HG03439 (cell line): ENCODE measurements around the gene TMEM98.
"Not testable (repeated sequence)": the region's sequence is repeated elsewhere in the genome, so short reads cannot be mapped to it uniquely, and the experiment has no call there.

Experiments used
- ATAC-seq: cut with Tn5 transposase; IDR thresholded peaks from one replicate; pipeline ENCODE4 v1.9.1; 2021; ENCODE audit warnings: mild to moderate bottlenecking, moderate library complexity; ENCODE audit not compliant: unreplicated experiment

The TMEM98 gene

DNA sequence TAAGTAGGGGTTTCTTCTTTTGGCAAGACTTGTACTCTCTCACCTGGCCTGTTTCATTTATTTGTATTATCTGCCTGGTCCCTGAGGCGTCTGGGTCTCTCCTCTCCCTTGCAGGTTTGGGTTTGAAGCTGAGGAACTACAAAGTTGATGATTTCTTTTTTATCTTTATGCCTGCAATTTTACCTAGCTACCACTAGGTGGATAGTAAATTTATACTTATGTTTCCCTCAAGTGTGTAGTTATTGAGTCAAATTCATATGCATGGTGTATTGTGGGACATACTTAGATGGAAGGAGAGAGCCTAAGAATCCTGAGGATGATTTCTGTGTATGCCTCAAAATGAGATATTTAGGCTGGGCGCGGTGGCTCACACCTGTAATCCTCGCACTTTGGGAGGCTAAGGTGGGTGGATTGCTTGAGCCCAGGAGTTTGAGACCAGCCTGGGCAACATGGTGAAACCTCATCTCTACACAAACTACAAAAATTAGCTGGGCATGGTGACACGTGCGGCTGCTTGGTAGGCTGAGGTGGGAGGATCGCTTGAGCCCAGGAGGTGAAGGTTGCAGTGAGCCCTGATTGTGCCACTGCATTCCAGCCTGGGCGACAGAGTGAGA lies 13.6 kb downstream of the TMEM98 start:
- ATAC-seq, result no peak

DNA sequence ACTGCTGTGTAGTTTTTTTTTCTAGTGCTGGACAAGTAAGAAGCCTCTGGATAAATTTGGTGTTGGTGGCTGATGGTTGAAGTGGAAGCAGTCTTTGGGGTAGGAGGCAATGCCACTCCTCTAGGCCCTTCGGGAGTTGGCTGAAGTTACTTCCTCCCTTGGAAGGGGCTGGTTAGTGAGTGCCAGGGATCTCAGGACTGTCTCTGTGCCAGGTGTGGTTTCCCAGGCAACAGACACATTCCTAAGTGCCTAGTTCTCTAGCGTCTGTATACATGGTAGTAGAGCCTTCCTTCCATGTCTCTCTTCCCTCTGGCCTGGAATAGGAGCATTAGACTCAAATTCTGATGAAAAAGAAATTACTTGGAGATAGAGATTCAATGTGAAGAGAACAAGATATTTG lies 15.3 kb downstream of the TMEM98 start:
- ATAC-seq, result no peak

DNA sequence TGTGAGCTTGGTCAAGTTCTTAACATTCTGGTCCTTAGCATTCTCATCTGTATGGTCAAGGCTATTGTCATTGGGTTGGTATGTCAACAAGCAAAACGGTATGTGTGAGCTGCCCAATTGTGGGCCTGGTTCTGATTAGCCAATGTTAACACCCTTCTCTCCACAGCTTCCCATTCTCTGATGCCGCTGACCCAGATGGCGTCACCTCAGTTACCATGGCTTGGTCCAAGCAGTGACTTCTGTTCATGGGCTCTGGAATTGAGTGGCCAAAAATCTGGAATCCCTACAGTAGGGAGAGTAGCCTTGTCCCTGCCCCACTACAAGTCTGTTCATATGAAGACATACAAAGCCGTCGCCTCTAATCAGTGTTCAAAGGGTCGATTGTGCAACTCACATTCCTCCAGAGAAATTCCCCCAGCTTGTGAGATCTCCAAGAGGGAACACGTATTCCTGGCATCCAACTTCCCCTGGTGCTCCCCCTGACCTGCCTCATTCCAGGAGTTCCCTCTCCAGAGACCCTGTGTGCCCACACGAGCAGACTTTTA lies 15.8 kb downstream of the TMEM98 start:
- no peak for ATAC-seq

DNA sequence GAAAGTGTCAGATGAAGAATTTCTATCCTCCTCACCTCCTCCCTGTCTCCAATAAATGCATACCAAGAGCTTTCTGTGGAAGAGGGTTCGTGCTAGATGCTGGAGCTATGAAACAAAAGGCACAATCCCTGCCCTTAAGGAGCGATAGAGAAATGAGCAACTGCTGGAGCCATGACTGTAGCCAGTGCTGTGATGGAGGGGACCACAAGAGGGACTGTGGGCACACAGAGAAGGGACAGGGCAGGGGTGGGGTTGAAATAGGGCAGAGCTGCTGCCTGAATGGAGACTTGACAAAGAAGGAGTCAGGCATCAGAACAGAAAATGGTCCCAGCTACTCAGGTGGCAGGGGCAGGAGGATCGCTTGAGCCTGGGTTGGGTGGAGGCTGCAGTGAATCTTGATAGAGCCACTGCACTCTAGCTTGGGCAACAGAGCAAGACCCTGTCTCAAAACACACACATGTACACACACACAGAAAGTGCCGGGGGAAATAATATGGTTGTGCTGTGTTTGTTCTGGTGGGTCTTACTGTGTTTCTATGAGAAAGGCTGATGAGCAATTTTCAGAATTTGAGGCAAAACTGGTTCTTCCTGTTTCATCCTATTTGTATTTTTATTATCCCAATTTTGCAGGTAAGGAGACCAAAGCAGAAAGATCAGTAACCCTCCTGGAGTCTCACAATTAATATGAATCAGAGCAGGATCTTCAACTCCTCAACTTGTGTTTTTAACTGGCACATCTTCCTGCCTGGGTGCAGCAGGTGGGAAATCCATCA lies 16.5 kb downstream of the TMEM98 start:
- no peak for ATAC-seq

DNA sequence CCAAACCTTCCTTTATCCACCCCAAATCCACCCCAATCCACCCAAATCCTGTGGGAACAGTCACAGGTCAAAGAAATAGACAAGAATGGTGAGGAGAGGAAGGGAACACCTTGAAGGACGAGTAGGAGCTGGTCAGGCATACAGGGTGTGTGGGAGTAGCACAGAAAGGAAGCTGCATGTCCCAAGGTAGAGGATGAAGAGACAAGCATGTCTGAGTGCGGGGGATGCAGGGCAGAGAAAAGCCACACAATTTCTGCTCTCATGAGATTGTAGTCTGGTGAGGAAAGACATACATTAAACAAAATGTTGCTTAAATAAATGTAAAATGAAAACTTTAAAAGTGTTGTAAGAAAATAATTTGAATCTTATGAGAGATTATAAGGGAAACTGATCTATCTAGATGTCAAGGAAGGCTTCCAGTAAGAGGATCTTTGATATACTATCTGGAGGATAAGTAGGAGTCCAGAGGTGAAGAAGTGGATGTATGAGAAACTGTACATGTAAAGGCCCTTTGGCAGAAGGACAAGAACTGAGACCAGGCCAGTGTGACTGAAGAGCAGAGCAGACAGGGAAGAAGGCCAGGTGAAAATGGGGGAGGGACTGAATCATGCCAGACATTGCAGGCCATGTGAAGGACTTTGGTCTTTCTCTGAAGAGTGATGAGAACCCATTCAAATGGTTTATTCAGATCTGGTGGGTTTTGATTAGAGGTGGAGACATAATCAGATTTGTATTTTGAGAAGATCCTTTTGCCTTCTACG lies 18.6 kb downstream of the TMEM98 start:
- ATAC-seq, result no peak

DNA sequence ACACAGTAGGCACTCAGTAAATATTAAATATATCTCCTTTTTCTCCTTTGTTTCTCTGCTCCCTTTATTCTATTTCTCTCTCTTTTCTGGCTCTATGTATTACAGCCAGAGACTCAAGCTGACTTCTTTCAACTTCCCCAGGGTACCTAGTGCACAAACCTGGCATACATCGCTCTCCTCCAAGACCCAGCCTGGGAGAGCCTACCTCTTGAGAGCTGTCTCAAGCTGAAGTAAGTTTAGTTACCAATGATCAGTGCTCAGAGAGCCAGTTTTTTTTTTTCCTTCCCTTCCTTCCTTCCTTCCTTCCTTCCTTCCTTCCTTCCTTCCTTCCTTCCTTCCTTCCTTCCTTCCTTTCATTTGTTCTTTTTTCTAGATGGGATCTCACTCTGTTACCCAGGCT lies 19.8 kb downstream of the TMEM98 start:
- no peak for ATAC-seq

DNA sequence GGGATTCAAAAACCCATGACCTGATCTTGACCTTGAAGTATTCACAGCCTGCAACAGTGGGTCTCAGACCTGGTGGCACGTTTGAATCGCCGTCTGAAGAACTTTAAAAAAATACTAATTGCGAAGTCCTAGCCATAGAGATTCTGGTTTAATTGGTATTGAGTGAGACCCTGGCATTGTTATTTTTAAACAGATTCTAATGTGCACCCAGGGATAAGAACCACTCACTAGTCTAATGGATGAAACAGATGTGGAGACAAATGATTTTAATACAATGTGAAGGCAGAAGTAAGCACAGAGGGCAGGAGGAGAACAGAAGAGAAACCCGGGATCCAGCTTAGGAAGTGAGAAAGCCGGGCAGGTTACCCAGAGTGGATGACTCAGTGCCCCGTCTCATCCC lies 21.2 kb downstream of the TMEM98 start:
- no peak for ATAC-seq

DNA sequence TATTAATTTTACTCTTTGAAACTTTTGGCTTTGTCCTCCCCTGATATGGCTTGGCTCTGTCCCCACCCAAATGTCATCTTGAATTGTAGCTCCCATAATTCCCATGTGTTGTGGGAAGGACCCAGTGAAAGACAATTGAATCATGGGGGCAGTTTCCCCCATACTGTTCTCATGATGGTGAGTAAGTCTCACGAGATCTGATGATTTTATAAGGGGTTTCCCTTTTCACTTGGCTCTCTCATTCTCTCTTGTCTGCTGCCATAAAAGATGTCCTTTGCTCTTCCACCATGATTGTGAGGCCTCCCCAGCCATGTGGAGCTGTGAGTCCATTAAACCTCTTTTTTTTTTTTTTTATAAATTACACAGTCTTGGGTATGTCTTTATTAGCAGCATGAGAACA lies 24.5 kb downstream of the TMEM98 start:
- ATAC-seq, result not testable (repeated sequence)

DNA sequence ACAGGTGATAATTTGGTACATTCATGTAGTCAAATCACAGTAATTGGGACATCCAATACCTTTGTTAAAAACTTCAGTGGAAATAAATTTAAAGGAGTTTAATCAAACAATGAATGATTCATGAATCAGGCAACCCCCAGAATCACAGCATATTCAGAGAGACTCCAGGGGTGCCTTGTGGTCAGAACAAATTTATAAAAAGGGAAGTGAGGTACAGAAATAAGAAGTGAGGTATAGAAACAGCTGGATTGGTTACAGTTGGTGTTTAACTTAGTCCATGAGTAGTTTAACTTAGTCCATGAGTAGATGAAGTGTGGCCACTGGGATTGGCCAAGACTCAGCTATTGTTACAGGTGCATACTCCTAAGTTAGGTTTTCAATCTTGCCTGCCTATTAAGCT lies 25.1 kb downstream of the TMEM98 start:
- ATAC-seq, result no peak

DNA sequence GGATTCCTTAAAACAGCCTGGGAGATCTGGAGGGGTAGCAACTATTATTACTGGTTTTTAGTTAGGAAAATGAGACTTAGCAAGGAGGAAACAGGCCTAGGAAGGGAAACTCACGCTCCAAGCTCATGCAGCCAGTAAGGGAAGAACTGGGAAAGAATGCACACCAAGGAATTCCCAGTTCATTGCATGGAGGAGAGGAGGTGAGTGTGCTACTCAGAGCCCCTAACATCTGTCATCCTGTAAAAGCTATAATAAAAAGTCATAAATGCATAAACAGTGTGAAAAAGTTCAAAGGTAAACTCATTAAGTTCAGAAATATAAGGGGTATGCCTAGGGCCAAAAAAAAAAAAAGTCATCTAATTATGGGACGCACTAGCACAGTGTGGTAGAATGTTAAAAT lies 25.9 kb downstream of the TMEM98 start:
- no peak for ATAC-seq

DNA sequence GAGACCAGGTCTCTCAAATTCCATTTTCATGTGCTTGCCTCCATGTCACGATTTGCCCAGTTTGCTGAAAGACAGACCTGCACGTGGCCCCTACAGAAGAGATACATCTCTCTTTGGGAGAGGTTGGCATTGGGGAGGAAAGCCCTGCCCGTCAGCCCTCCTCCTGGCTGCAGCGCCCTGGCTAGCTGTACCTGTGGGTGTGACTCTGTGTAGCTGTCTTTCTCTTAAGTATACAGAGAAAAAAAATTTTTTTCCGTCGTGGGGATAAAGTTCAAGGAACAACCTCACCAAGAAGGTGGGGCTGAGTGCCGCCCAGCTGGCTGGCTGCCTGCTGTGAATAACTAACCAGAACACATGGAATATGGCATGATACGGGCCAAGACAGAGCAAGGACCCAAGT lies 26.5 kb downstream of the TMEM98 start:
- ATAC-seq, result no peak

DNA sequence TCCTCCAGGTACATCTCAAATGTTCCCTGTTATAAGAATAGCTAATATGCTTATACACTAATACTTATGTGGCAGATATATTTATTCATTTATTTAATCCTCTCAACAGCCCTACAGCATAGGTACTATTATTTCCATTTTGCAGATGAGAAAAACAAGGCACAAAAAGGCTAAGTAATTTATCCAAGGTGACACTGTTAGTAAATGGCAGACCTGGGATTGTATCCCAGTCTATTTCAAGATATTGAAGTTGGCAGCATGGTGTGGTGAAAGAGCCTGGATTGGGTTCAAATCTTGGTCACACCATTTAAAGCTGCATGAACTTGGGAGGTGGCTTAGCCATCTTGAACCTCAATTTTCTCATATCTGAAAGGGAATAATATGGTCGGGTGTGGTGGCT lies 27.2 kb downstream of the TMEM98 start:
- ATAC-seq, result no peak

DNA sequence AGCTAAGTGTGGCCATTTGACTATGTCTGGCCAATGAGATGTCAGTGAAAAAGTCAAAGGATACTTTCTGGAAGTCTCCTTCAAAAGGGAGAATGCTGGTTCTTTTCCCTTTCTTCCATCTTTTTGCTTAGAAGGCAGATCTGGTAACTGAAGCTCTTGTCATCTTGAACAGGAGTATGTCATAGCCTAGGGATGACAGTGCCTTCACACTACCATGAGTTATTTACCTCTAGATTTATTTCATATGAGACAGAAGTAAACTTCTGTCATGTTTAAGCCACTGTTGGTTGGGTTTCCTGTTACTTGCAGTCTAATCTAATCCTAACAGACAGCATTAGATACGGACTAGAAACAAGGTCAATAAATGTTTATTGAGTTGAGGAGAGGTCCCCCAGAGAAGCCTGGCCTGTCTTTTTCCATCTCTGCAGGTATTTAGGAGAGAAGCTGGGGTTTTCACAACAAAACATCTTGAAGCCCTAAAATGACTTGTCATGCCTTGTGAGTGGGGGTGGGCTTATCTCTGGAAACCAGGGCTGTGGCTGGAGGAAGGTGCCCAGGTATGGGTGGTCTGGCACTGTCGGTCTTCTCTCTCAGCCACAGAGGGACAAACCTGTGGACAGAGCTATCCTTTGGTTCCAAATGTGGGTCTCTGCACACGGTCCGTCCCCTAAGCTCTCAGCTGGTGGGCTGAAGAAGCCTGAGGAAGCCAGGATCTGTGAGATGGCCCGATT lies 28.5 kb downstream of the TMEM98 start:
- ATAC-seq, result no peak

DNA sequence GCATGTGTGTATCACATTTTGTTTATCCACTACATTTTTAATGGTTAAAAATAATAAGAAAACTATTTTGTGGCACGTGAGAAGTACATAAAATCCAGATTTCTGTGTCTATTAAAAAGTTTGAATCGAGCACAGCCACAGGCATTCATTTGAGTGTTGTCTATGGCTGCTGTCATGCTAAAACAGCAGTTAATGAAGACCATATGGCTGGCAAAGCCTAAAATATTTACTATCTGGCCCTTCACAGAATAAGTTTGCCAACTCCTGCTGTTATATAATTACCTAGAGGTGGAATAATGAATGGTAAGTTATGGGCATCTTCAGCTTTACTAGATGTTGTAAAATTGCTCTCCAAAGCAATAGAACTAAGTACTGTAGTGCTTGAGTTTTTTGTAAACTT lies 30.5 kb downstream of the TMEM98 start:
- ATAC-seq, result no peak

DNA sequence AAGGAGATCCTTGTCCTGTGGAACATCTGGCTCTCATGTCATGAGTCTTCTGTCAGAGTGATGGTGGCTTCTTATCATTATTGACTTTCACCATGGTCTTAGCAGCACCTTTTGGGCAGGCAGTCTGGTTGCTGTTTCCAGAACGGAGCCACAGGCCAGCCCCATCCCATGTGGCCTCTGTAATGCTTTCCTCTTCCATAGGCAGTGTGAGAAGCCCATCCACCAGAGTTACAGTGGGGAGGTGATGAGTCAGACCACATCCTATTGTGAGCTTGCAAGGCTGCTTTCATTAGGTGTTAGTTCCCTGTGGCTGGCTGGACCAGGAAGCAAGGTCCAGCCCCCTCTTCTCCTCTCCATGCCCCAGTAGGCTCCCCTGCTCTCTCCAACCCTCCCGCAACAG lies 32.9 kb downstream of the TMEM98 start:
- ATAC-seq, result no peak

DNA sequence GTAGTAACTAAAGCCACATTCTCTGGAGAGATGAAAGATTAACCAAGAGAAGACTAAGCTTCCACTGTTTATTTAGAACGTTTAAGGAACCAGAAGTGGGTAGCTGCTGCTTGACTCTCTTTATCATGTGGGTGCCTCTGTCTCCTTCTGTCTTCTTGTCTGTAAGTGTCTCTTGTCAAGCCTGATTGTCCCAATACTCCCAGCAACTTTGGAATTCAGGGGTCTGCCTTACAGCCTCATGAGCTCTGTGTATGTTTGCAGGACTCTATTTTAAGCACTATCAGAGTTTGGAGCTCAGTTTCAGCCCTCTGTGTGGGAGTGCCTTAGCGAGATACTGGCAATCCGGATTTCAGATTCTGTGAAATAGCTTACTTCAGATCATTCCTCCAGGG lies 34.4 kb downstream of the TMEM98 start:
- ATAC-seq, result no peak

DNA sequence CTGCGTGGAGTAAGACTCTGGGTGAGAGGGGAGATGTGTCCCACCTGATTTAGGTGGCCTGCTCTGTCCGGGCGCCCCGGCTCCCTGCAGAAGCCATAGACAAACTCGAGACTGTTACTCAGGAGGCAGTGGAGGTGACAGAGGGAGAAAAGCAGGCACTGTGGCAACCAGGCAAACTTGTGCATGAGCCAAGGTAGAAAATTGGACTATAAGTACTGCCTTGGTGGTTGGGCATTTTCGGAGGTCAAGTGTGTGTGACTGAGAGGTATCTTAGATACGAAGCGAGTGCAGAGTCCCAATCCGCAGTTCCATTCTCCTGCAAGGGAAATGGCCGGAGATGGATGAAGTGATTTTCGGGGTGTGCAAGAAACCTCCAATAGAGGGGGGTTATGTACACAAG lies 36.6 kb downstream of the TMEM98 start:
- ATAC-seq, result no peak

DNA sequence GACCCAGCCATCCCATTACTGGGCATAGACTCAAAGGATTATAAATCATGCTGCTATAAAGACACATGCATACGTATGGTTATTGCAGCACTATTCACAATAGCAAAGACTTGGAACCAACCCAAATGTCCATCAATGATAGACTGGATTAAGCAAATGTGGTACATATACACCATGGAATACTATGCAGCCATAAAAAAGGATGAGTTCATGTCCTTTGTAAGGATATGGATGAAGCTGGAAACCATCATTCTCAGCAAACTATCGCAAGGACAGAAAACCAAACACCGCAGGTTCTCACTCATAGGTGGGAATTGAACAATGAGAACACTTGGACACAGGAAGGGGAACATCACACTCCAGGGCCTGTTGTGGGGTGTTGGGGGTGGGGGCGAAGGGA lies 41.3 kb downstream of the TMEM98 start:
- ATAC-seq, result not testable (repeated sequence)

DNA sequence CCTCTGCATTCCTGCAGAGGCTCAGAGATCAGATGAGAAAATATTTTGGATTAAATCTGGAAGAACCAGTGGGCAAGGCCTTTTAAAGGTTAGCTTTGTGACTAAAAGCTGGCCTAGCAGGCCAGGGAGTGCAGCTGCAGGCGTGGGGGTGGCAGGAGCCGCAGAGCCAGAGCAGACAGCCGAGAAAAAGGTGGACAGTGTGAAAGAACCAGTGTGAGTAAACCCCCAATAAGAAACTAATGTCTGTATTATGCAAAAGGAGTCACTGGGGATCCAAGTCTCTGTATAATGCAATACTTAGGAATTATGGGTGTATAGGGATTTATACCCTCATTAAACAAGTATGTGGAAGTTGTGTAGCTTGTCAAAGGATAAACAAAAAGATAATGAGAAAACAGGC lies 42.3 kb downstream of the TMEM98 start:
- no peak for ATAC-seq

DNA sequence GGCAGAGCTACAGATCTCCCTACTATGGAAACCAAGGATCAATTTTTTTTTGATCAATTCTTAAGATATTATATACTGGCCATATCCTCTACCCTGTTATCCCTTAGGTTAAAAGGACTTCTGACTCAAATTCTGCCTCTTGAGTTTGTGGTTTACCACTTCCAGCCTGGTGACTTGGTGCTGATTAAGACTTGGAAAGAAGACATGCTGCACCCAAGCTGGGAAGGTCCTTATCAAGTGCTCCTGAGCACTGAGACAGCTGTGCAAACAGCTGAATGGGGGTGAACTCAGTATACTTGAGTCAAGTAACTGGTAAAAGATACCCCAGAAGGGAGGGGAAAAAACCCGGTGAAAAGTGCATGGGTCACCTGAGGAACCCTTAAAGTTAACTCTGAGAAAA lies 43.2 kb downstream of the TMEM98 start:
- ATAC-seq, result no peak

DNA sequence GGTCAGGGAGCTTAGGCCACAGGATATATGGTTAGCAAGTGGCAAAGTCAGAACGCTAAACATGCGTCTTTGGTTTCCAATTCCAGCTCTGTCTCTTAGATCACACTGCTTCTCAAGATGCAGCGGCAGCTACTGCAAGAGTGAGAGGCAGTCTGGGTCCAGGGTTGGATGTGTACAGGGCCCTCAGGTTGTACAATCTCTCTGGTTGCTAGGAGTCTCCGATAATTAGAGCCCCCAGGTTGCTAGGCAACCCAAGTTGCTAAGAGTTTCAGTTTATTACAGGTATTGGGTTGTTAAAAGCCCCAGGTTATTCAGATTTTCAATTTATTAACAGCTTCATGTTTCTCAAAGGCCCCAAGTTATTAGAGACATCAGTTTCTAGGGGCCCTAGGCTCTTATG lies 48.2 kb downstream of the TMEM98 start:
- ATAC-seq, result no peak
